GM12878 (cell line): Measurements from ENCODE around the gene KIF3A. TPM values are rescaled to one million over a fixed set of nuclear protein-coding genes. Genes with fewer than 3 reads are reported as not detected.

Experiments
- ATF2 ChIP-seq: IDR thresholded peaks from 2 replicates; pipeline ENCODE4 v1.6.1; 2012; ENCODE audit warnings: low read length, inconsistent platforms
- BHLHE40 ChIP-seq, 2 experiments: fragments of 450-650 bp in 1 of 2; IDR thresholded peaks; 2 replicates each; pipeline ENCODE4 v1.6.1; 2011 to 2017; ENCODE audit warnings: low read depth in 2 of 2, borderline replicate concordance in 1 of 2, improper control_type of control experiment in 1 of 2, low read length in 1 of 2, mild to moderate bottlenecking in 1 of 2
- DPF2 ChIP-seq: fragments of 450-650 bp; IDR thresholded peaks from 2 replicates; pipeline ENCODE4 v1.6.1; 2017; ENCODE audit warnings: mild to moderate bottlenecking
- E4F1 ChIP-seq: fragments of 450-650 bp; IDR thresholded peaks from 2 replicates; pipeline ENCODE4 v1.6.1; 2018; ENCODE audit warnings: borderline replicate concordance, mild to moderate bottlenecking; ENCODE audit not compliant: partially characterized antibody
- GATAD2B ChIP-seq: fragments of 450-650 bp; conservative IDR thresholded peaks from 2 replicates; pipeline ENCODE4 v1.6.1; 2017; ENCODE audit warnings: low read depth, mild to moderate bottlenecking, moderate library complexity
- JUNB ChIP-seq: IDR thresholded peaks from 2 replicates; pipeline ENCODE4 v1.6.1; 2016; ENCODE audit warnings: antibody characterized with exemption, mild to moderate bottlenecking
- MTA2 ChIP-seq: fragments of 450-650 bp; IDR thresholded peaks from 2 replicates; pipeline ENCODE4 v1.6.1; 2016; ENCODE audit warnings: low read depth, mild to moderate bottlenecking, moderate library complexity
- NR2C1 ChIP-seq: fragments of 450-650 bp; IDR thresholded peaks from 2 replicates; pipeline ENCODE4 v1.6.1; 2017; ENCODE audit warnings: antibody characterized with exemption, mild to moderate bottlenecking, moderate library complexity
- NR2F1 ChIP-seq: fragments of 450-650 bp; conservative IDR thresholded peaks from 2 replicates; pipeline ENCODE4 v1.6.1; 2017; ENCODE audit warnings: mild to moderate bottlenecking
- PAX5 ChIP-seq: IDR thresholded peaks from 2 replicates; pipeline ENCODE4 v1.6.1; 2011; ENCODE audit warnings: low read depth, low read length, borderline replicate concordance
- POU2F2 ChIP-seq: IDR thresholded peaks from 3 replicates; pipeline ENCODE4 v1.6.1; 2011; ENCODE audit warnings: low read depth, mild to moderate bottlenecking, low read length, borderline replicate concordance
- RAD21 ChIP-seq: IDR thresholded peaks from 2 replicates; pipeline ENCODE4 v1.6.1; 2011; ENCODE audit warnings: mild to moderate bottlenecking, low read depth, low read length, moderate library complexity; ENCODE audit not compliant: insufficient read depth
- RELB ChIP-seq: fragments of 450-650 bp; IDR thresholded peaks from 2 replicates; pipeline ENCODE4 v1.6.1; 2017; ENCODE audit warnings: low read depth, mild to moderate bottlenecking, moderate library complexity
- SIN3A ChIP-seq: IDR thresholded peaks from 2 replicates; pipeline ENCODE4 v1.6.1; 2012; ENCODE audit warnings: low read depth, low read length, improper control_type of control experiment
- SREBF2 ChIP-seq: IDR thresholded peaks from 2 replicates; pipeline ENCODE4 v1.6.1; 2012; ENCODE audit warnings: mild to moderate bottlenecking, low read length
- SRF ChIP-seq, 2 experiments: IDR thresholded peaks; 2 replicates each; pipeline ENCODE4 v1.6.1; 2011; ENCODE audit warnings: low read depth in 2 of 2, low read length in 2 of 2, mild to moderate bottlenecking in 1 of 2, moderate library complexity in 1 of 2
- TCF12 ChIP-seq: IDR thresholded peaks from 2 replicates; pipeline ENCODE4 v1.6.1; 2011; ENCODE audit warnings: low read depth, mild to moderate bottlenecking, low read length
- TCF3 ChIP-seq: IDR thresholded peaks from 2 replicates; pipeline ENCODE4 v1.6.1; 2012; ENCODE audit warnings: low read depth, mild to moderate bottlenecking, low read length, borderline replicate concordance; ENCODE audit not compliant: insufficient read depth
- ZNF687 ChIP-seq: fragments of 450-650 bp; IDR thresholded peaks from 2 replicates; pipeline ENCODE4 v1.6.1; 2017; ENCODE audit warnings: mild to moderate bottlenecking, moderate library complexity
- polyA plus RNA-seq, 11 experiments: library from polyadenylated mRNA; depleted of rRNA in 4 of 11; unstranded in 6 of 11; stranded (reverse) in 5 of 11; fragments of >200 nt; fragmentation: Nextera tagmentation in 4 of 11; fragmentation: Illumina TruSeq in 1 of 11; extraction: Ambion mirVana in 4 of 11; extraction: Trizol in 1 of 11; gene quantifications; 1 replicate in 1 of 11; 2 replicates in 10 of 11; pipeline versions ENCODE4 v1.2.1 to v1.2.3, GENCODE V29; 2011 to 2016; ENCODE audit warnings: inconsistent platforms in 2 of 11, missing spikeins in 2 of 11, low read depth in 1 of 11
- total RNA-seq, 4 experiments: library from RNA; depleted of rRNA in 3 of 4; stranded (reverse); fragments of >200 nt in 3 of 4; fragmentation: Illumina TruSeq in 1 of 4; extraction: Trizol in 1 of 4; gene quantifications; 2 replicates each; pipeline versions ENCODE4 v1.2.1 to v1.2.3, GENCODE V29; 2013 to 2021

Gene KIF3A
- total and polyA plus RNA-seq, 10 of the 15 experiments (the other 5 are each of a cell fraction or from before 2014, with no cell fraction given), result 2.7 to 36.5 (median 10.0) TPM

DNA sequence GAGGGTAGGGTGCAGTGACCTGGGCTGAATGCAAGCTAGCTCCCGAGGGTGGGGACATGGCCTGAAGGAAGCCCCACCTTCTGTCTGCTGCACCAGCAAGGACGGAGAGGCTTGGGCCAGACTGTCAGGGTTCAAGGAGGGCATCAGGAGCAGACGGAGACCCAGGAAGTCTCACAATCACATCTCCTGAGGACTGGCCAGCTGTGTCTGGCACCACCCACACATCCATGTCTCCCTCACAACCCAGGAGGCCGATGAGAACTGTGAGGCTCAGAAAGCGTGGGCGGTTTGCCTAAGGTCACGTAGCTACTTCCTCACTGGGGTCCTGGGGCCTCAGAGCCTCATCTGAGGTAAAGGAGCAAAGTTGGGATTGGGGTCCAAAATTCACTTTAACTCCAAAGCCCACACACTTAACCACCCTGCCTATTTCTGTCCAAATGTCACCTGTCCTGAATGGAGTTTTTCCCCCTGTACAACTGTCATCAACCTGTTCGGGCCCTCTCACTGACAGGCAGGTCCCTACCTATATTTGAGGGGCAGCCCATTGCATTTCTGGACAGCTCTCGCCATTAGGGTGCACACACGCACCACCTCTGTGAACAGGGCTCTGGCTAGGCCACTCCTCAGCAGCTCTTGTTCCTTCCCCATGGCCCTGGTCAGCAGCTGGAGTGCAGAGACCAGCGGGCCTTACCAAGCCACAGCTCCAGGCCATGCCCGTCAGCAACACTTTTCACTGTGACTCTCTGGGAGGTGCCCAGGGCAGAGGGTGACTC, 75.9 kb downstream of the KIF3A start (continued):
- no peak for TF ChIP-seq ATF2
- no peak for TF ChIP-seq SIN3A
- TF ChIP-seq NR2F1, result peak; percentile 93
- TF ChIP-seq MTA2, result peak; percentile 57; the same call in 1 of the 2 replicates
- TF ChIP-seq GATAD2B, result peak; percentile 47; the same call in 1 of the 2 replicates
- TF ChIP-seq TCF12, result peak; percentile 82
- TF ChIP-seq JUNB, result no peak
- TF ChIP-seq RELB, result peak; percentile 58; the same call in 1 of the 2 replicates
- TF ChIP-seq NR2C1, result peak; percentile 60; the same call in 1 of the 2 replicates
- peak in 1 of 2 experiments; percentile 52; a peak in 1 of 4 replicates for TF ChIP-seq BHLHE40 (IDR thresholded peaks at IDR 0.05; ENCODE audit: borderline replicate concordance in 1 of 2, low read depth in 2 of 2, low read length in 1 of 2)
- peak; percentile 20; the same call in 1 of the 2 replicates for TF ChIP-seq PAX5
- TF ChIP-seq SREBF2, result no peak
- peak; percentile 85 for TF ChIP-seq DPF2
- TF ChIP-seq ZNF687, result peak; percentile 76
- TF ChIP-seq E4F1, result no peak
- peak; percentile 49 for TF ChIP-seq RAD21
- TF ChIP-seq TCF3, result 0 out of 2 replicates have a peak, but pooled peaks have one; percentile 50
- TF ChIP-seq POU2F2, result 0 out of 3 replicates have a peak, but pooled peaks have one; percentile 30
- TF ChIP-seq SRF (IDR thresholded peaks at IDR 0.05; ENCODE audit: low read depth in 2 of 2, low read length in 2 of 2), result no peak
